Stimulated activated CD8-positive, alpha-beta memory T cell treated with anti-CD3 and anti-CD28 coated beads, Interleukin-4, amount 100 ng/mL, for 4 hours (primary cell): ENCODE data around the gene AMOTL2.

Source experiments
- DNase-seq, 2 donors: peaks; one replicate each; pipeline ENCODE4 v3.0.0-alpha.2; 2020; ENCODE audit warnings: low read depth in 2 of 2, low spot score in 1 of 2

AMOTL2 gene

GRCh38 chr3:134374105-134374790 is at the start of gene AMOTL2:
Gene AMOTL2, minus strand, starts transcription at chr3:134374447. Its CDS starts 3,014 bp downstream, at chr3:134371433.
- no peak for DNase-seq

- no peak for DNase-seq
These were observed 48.9 kb upstream of the AMOTL2 start for GRCh38 chr3:134423153-134423552.

GRCh38 chr3:134419960-134420321 is 45.7 kb upstream of the AMOTL2 start:
- DNase-seq, result no peak

- no peak for DNase-seq
These were observed 45.1 kb upstream of the AMOTL2 start for GRCh38 chr3:134419214-134419959.

DNA sequence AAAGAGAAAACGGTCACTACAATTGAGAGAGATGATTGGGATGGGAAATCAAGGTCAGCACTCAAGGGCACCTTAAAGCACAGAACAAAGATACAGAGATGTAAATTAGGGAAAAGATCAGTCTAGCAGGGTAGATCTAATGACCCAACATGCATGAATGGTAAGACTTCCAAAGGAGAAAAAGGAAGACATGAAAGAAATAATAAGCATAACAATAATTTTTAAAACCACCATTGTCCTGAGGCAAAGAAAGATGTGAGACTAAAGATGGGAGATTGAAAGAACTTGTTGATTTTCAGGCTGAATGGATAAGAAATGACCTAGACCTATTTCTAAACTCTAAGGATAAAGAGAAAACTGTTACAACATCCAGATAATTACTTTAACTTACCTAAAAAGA is 34.8 kb upstream of the AMOTL2 start:
- no peak for DNase-seq

DNA sequence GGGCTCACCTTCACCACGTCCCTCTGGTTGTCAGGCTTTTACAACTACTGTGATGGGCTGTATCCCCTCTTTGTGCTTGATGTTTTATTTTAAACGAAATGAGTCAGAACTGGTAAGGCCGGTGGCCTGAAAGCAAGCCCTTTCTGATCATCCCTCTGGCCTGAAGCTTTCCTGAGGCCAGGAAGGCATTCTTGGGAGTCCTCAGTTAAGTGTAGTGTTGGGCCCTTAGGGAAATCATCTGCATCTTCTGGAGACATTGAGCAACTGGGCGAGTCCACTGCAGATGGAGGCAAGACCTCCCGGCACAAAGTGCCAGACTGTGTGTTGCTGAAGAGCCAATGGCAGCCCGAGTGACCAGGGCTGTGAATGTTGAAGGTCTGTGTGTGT is 33.0 kb upstream of the AMOTL2 start:
- no peak for DNase-seq

GRCh38 chr3:134406331-134407238 is 32.3 kb upstream of the AMOTL2 start:
- DNase-seq, result no peak

GRCh38 chr3:134404366-134404885 is 30.2 kb upstream of the AMOTL2 start:
- DNase-seq, result no peak

DNA sequence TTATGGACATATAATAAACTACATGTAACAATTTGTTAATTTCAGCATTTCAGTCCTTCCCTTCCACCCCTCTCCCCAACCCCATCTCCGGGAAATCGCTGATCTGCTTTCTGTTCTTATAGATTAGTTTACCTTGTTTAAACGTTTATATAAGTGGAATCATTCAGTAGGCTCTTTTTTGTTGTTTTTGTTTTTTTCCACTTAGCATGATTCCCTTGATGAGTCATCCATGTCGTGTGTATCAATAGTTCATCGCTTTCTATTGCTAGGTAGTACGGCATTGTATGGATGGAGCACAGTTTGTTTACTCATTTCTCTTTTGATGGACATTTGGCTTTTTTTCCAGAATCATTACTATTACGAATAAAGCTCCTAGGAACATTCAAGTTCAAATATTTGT is 23.5 kb upstream of the AMOTL2 start:
- DNase-seq, result no peak

DNA sequence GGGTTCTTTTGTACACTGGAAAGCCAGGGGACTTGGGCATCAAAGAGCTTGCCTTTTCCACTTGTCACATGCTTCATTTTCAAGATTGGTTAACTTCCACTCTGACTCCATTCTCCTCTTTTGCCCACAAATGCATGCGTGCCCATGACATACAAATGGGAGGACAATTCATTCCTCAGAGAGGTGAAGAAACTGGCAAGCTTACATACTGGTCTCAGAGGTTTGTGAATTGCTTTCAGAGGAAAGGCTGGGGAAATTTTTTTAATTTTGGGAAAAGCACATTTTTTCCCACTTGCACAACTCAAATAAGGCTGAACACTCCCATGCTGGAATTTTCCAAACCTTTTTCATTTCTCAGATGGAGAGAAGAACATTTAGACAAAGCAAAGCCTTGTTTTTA is 20.9 kb upstream of the AMOTL2 start:
- no peak for DNase-seq

GRCh38 chr3:134394380-134394779 is 20.1 kb upstream of the AMOTL2 start:
- no peak for DNase-seq

GRCh38 chr3:134393074-134393473 is 18.8 kb upstream of the AMOTL2 start:
- no peak for DNase-seq

DNA sequence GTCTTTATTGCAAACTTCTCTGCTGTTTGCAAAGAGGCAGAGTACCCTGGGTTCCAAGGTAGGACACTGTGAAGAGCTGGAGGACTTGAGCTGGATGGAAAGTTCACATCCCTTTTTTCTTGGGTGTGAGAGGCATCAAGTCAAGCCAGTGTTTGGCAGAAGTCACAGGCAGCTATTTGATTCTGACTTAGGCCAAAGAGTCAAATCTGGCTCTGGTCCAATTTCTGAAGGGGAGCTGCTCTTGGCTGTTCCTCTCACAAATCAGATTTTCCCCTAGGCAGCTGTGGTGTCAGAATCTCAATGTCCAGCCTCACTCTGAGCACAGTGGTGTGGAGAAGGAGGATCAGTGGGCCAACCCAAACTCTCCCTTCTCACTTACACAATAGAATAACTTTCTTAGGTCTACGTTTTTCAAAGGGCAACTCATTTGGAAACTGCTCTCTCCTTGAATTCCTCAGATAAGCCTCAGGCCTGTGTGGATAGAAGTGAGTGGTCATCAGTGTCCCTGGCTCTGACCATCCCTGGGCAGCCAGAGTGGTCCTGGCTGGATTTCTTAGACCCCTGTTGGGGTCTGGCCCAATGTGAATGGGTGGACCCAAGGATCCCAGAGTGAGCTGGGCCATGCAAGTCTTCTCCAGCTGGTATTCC is 18.2 kb upstream of the AMOTL2 start:
- DNase-seq, result no peak

DNA sequence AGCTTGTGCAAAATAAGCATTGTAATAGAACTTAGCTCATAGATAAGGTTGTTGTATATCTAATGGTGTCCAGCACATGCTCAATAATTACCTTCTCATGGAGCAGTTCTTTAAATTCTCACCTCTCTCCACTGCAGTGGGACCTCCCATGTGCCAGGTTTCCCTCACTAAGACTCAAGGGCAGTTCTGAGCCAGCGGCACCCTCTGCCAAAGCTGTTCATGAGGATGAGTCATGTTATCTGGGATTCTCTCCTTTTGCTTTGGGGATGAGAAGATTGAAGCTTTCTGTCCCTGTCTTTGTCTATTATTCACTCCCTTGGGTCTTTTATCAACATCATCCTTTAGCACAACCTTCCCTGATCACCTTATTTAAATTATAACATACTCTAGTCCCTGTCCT is 15.6 kb upstream of the AMOTL2 start:
- no peak for DNase-seq

DNA sequence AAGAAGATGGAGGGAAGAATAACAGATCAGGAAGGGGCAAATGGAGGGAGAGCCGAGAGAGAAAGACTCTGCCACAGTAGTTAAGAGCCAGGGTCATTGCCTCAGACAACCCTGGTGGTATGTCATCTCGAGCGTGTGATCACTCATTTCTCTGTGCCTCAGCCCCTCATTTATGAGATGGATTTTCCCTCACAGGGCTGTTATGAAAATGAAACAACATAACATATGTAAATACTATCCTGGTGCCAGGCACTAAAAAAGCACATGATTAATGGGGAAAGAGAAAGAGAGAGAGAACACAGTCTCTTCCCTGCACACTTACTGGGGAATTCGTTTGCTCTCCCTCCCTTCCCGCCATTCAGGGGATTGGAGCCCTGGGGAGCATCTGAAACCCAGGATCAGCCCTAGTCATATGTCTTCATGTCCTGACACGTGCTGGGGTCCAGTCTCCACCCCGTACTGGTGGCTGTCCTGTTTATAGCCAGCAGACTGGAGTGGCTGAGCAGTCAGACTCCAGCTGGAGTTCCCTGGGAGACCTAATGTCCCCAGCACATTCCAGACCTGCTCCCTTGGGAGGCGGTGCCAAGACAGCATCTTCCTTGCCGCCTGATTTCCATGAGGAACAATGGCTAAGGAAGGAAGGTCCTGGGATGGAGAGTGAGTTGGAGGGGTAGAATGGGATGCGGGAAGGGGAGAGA is 14.7 kb upstream of the AMOTL2 start:
- no peak for DNase-seq

DNA sequence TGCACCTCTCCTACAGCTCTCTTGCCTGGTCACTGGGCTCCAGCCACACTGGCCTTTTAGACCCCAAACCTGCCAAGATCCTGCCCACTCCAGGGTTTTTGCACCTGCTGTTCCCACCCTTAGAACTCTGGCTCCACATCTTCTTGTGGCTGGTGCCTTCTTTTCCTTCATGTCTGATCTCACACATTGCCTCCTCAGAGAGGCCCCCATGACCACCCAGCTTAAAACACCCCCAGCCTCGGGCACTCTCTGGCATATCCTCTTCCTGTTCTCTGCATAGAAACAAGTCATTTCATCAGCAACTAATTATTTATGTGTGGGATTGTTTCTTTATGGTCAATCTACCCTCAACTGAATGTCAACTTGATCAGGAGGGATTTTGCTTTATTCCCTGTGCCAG is 14.0 kb upstream of the AMOTL2 start:
- DNase-seq, result no peak

DNA sequence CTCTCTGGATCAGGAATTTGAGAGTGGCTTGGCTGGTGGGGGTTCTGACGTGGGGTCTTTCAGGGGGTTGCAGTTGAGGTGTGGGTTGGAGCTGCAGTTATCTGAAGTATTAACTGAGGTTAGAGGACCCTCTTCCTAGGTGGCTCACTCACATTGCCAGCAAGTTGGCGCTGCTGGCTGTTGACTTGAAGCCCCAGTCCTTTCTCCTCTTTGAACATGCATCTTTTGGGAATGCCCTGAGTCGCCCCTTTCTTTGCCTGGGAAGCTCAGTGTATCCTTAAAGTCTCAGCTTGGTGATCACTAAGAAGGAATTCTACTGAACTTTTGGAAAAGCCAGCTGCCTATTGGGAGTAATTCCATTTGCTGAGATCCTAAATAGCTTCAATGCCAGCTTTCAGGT is 13.0 kb upstream of the AMOTL2 start:
- no peak for DNase-seq

DNA sequence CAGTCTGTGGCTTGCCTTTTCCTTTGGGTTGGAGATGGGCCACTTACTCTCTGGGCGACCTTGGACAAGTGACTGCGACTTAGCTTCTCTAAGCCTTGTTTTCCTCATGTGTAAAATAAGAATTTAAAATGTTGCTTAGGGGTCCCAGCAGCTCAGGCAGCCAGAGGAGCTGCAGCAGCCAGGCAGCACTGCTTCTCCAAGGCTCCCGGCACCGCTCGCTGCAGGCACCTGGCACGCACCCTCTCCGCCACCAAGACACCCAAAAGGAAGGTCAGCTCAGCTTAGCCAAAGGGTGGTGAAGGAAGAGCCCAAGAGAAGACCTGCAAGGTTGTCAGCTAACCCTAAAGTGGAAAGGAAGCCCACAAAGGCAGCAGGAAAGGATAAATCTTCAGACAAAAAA is 10.7 kb upstream of the AMOTL2 start:
- no peak for DNase-seq

DNA sequence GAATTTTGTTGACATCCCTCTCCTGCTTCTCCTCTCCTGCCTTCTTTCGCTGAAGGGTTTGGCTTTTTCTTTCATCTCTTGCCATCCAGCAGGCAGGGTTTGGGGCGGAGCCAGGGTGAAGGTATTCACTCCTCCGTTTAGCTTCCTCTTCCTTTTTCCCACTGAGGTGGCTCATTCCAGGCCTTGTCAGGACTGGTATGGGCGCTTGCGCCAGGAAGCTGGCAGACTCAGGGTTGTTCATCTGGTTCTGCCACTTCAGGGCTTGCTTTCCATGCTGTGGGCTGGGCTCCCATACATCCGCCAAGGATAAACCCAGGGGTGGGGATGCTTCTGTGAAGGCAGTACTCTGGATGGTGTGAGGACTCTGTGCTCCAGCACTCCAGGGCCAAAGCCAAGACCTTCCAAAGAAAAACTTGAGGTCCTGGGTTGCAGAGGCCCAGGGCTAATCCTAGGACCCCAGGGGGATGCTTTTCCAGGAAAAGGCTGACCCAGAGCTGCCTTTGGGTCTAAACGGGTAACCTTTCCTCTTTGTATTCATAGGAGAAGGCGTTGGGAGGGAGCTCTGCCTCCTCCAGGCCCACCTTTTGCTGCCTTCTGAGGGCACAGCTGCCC is 7.7 kb upstream of the AMOTL2 start:
- no peak for DNase-seq

DNA sequence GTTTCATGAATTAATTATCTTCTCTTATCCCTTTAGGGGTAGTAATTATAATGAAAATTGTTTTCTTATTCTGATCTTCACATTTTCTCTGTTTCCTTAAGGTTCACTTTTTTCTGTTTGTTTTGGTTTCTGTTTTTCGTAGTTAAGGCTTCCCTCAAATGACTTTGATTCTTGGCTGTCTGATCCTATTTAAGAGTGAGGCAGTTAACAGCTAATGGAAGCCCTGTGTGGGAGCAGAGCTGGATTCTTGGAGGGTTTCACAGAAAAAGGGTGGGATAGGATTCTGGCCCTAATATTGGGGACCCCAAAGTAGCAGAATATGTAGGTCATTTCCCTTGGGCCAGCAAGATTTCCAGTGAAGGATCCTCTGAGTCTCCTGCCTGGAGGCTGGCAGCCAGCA is 6.8 kb upstream of the AMOTL2 start:
- no peak for DNase-seq
